GM19193 (cell line): ENCODE data around the gene CLSTN2.

Experiments used
- POLR2A ChIP-seq: IDR thresholded peaks from 4 replicates; pipeline ENCODE4 v1.6.1; 2011; ENCODE audit not compliant: insufficient read depth, insufficient read length; ENCODE audit errors: extremely low read depth

Gene CLSTN2

DNA sequence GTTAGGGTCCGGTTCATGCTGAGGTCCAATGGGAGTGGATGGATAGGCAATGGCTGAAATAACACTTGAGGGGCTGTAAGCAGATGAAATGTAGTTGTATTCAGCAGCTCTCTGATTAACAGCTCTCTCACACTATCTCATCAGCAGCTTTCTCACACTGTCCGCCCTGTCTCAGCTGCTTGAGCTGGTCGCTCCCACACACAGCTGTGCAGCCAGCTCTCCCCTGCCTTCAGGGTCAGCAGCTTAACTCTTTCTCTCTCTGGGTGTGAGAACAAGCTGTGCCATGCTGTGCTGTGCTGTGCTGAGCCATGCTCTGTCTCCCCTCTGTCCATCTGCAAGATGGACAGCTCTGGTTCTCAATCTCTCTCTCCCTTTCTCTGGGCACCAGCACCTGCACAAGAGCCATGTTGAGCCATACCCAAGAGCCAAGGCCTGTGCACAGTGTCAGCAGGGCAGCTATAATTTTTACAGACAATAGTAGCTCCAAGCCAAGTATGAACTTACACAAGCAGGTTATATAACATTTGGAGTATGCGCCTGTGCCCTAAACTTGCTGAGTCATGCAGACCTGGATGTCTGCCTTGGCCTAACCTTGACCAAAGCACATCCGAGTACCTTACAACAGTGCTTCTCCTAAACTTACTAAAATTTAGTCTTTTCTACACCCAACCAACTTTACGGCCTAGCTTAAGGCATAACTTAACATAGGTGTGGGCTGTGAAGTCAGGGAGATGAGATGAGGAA lies 451.5 kb downstream of the CLSTN2 start:
- TF ChIP-seq POLR2A: no peak

DNA sequence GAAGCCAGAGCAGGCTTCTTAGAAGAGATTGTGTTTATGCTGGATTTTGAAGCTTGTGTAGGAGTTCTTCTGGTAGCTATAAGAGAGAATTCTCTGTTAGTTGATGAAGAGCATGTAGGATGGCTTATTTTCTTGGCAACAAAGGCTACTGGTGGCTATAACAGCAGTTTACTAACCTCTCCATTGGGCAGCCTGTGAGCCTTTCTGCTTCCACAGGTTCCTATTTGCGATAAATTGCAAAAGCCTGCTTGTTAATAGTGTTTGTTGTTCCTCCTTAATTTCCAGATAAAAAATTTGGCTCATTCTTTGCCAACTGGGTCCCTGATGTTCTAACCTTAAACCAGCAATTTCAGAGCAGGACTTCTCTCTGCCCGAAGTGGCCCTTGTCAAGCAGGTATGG lies 452.3 kb downstream of the CLSTN2 start:
- no peak for TF ChIP-seq POLR2A

DNA sequence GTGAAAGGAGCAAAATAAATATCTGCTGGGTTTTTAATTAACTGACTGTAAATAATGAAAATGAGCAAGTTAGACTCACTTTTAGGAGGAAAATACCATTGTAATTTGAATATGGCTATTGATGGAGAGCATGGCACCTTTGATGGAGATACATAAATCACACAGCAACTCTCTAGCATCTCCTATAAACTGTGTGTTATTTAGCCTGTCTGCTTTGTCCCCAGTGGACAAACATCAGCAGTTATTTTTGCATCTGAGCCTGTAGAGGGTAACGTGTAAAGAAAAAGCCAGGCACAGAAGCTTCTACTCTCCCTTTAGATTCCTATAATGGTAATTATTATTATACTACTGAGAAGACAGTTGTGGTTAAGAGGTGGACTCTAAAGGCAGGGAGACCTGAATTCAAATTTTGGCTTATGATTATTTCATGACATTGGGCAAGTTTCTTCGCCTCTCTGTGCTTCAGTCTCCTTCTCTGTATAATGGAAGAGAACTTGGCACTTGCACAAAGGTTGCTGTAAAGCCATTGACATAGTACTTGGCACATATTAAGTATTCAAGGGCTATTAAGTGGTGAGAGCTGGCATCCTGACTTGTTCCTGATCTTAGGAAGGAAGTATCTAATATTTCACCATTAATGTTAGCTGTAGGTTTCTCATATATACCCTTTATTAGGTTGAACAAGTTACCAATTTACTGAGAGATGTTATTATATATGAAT lies 453.4 kb downstream of the CLSTN2 start:
- no peak for TF ChIP-seq POLR2A

DNA sequence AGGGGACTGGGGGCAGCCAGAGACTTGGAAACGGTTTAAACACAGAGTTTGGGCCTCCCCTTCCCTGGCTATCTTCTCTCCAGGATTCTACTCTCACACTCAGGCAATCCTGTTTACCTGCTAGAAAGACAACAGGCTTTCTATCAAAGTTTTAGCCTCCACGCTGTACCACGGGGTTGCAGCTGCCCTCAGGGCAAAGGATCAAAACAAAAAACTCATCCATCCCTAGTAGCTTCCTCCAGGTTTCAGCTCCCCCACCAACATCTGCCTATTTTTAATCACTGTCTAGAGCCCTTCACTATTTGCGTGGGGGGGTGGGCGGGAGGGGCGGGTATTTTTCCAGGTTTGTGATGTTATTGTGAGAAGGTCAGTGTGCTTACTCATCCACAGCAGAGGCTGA lies 456.1 kb downstream of the CLSTN2 start:
- TF ChIP-seq POLR2A: no peak

GRCh38 chr3:140394488-140395133 lies 459.6 kb downstream of the CLSTN2 start:
- TF ChIP-seq POLR2A: no peak

GRCh38 chr3:140395134-140396075 lies 460.4 kb downstream of the CLSTN2 start:
- TF ChIP-seq POLR2A: no peak

- no peak for TF ChIP-seq POLR2A
Observed at GRCh38 chr3:140396110-140396509, 461.1 kb downstream of the CLSTN2 start.

DNA sequence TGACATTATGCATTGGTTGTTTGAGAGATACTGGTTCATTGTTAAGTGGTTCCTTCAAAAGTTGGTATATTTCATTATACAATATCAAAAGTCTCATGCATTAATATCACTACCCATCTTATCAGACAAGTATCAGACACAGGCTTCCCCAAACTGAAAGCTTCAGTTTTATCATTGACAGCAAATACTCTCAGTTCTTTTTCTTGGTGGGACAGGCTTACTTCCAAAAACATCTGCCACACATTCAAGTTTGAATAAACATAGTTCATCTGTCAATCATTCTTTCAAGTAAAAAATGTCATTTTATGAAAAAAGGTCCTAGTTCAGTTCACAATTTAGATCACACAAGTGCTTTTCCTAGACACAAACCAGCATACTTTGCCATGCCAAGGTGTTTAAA lies 462.9 kb downstream of the CLSTN2 start:
- TF ChIP-seq POLR2A: no peak

- TF ChIP-seq POLR2A: no peak
Observed at GRCh38 chr3:140398387-140398786, 463.4 kb downstream of the CLSTN2 start.

GRCh38 chr3:140399871-140400270 lies 464.9 kb downstream of the CLSTN2 start:
- TF ChIP-seq POLR2A: no peak

DNA sequence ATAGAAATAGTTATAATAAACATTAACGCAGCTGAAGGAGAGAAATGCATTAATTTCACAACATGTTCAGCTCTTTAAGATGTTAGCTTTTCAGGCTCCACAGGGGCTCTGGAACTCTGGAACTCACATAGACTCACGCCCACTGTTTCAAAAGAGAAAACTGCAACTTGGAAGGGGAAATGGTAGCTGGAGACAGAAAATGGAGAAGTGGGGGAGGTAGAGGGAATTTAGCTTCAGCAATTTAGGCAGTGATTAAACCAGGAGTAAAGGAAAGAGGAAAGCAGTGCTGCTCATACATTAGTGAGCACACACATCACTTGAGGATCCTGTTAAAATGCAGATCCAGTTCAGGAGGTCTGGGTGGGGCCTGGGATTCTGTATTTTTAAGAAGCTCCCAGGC lies 468.1 kb downstream of the CLSTN2 start:
- no peak for TF ChIP-seq POLR2A

DNA sequence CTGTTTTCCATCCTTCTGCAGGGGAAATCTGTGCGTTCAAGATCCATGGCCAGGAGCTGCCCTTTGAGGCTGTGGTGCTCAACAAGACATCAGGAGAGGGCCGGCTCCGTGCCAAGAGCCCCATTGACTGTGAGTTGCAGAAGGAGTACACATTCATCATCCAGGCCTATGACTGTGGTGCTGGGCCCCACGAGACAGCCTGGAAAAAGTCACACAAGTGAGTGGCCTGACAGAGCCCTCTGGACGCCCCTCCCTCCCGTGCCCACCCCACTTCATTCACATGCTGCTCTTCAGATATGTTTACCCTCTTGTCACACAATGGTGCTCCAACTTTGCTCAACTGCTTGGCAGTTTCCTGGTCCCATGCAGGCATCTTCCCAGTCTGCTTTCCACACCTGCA lies 468.6 kb downstream of the CLSTN2 start:
- TF ChIP-seq POLR2A: no peak

DNA sequence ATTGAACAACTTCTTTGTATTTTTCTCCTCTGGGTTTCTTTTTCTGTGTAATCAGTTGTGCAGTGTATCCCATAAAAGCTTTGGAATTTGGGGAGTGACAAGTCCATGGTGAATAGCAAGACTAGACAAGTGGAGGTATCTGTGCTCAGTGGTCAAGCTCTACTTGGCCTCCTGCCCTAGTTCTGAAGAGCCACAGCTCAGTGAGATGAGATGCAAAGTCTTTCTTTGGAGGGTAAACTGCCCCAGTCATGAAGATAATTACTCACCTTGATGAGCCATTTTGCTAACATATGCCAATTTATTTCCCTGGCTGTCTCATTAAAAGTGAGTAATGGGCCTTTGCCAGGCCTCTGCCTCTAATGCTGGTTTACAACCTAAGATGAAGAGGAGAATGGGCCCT lies 471.7 kb downstream of the CLSTN2 start:
- TF ChIP-seq POLR2A: no peak

GRCh38 chr3:140408252-140408651 lies 473.3 kb downstream of the CLSTN2 start:
- no peak for TF ChIP-seq POLR2A

DNA sequence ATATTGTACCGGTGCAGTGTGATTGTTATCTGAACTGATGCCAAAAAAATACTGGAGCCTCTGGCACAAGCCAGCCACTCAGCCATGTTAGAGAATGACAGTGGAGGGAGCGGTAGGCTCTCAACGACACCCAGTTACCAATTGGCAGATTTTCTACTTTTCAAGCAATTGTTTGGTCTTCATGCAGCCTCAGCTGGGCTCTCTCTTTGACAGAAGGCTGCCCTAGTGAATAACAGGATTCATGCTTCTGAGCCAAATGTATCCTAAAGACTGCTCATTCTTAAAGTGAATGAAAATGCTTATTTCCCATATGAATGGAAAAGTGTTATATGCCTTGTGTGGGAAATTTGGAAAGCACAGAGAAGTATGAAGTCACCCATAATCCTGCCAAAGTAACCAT lies 481.7 kb downstream of the CLSTN2 start:
- TF ChIP-seq POLR2A: no peak
